ENCODE data around the gene TIPIN.
"Not testable (repeated sequence)": the region's sequence is repeated elsewhere in the genome, so short reads cannot be mapped to it uniquely, and the experiment has no call there.

Gene TIPIN

DNA sequence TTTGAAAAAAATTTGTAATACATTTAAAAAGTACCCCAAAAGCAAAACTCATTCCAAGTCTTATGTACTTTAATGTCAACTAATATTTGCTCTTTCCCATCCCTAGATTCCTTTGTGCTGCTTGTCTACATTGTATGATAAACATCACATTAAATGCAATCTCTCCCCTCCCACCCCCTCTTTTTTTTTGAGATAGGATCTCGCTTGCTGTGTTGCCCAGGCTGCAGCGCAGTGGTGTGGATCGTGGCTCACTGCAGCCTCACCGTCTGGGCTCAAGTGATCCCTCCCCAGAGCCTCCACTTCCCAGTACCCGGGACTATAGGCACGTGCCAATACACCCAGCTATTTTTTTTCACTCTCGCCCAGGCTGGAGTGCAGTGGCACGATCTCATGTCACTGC, 42.8 kb upstream of the TIPIN start:
- H3K9ac ChIP-seq (ENCODE audit: low read depth in 1 of 2, low read length in 2 of 2), result no peak overlapping the region
- no peaks in the 10 kb centered on the region for H3K36me3 ChIP-seq (ENCODE audit: control insufficient read depth in 1 of 2, insufficient read depth in 2 of 2, low read length in 2 of 2)
- H3K9me3 ChIP-seq (ENCODE audit: control insufficient read depth in 1 of 2, low read length in 2 of 2), result no peaks in the 10 kb centered on the region
- no peaks in the 10 kb centered on the region for H3K27me3 ChIP-seq (ENCODE audit: control insufficient read depth in 1 of 2, insufficient read depth in 2 of 2, low read length in 2 of 2)
- H3K4me3 ChIP-seq (ENCODE audit: low read depth in 1 of 2, low read length in 2 of 2), result no peak overlapping the region
- no peak overlapping the region for H3K27ac ChIP-seq (ENCODE audit: low read depth, low read length)
- no peaks in the 10 kb centered on the region for H3K4me1 ChIP-seq (ENCODE audit: control insufficient read depth in 1 of 2, insufficient read depth in 2 of 2, low read length in 2 of 2)

GRCh38 chr15:66394915-66395314, 38.4 kb upstream of the TIPIN start:
- Histone ChIP-seq H3K27ac (ENCODE audit: low read depth, low read length) (no peak overlapping the region), H3K36me3 (ENCODE audit: control insufficient read depth in 1 of 2, insufficient read depth in 2 of 2, low read length in 2 of 2) (peaks cover 0 to 3% of the 10 kb centered on the region in 2 donors), H3K27me3 (ENCODE audit: control insufficient read depth in 1 of 2, insufficient read depth in 2 of 2, low read length in 2 of 2) (no peaks in the 10 kb centered on the region), H3K4me3 (ENCODE audit: low read depth in 1 of 2, low read length in 2 of 2) (no peak overlapping the region), H3K9ac (ENCODE audit: low read depth in 1 of 2, low read length in 2 of 2) (no peak overlapping the region), H3K9me3 (ENCODE audit: control insufficient read depth in 1 of 2, low read length in 2 of 2) (no peaks in the 10 kb centered on the region), H3K4me1 (ENCODE audit: control insufficient read depth in 1 of 2, insufficient read depth in 2 of 2, low read length in 2 of 2) (peaks cover 0 to 9% of the 10 kb centered on the region in 2 donors)

- Histone ChIP-seq H3K9ac (ENCODE audit: low read depth in 1 of 2, low read length in 2 of 2) (no peak overlapping the region), H3K4me1 (ENCODE audit: control insufficient read depth in 1 of 2, insufficient read depth in 2 of 2, low read length in 2 of 2) (peaks cover 0 to 11% of the 10 kb centered on the region in 2 donors), H3K27me3 (ENCODE audit: control insufficient read depth in 1 of 2, insufficient read depth in 2 of 2, low read length in 2 of 2) (no peaks in the 10 kb centered on the region), H3K4me3 (ENCODE audit: low read depth in 1 of 2, low read length in 2 of 2) (no peak overlapping the region), H3K36me3 (ENCODE audit: control insufficient read depth in 1 of 2, insufficient read depth in 2 of 2, low read length in 2 of 2) (peaks cover 0 to 3% of the 10 kb centered on the region in 2 donors), H3K9me3 (ENCODE audit: control insufficient read depth in 1 of 2, low read length in 2 of 2) (no peaks in the 10 kb centered on the region), H3K27ac (ENCODE audit: low read depth, low read length) (no peak overlapping the region)
Measured at GRCh38 chr15:66394472-66394871, 38.0 kb upstream of the TIPIN start.

- not testable (repeated sequence) for H3K27ac ChIP-seq (ENCODE audit: low read depth, low read length); H3K9me3 ChIP-seq (ENCODE audit: control insufficient read depth in 1 of 2, low read length in 2 of 2); H3K27me3 ChIP-seq (ENCODE audit: control insufficient read depth in 1 of 2, insufficient read depth in 2 of 2, low read length in 2 of 2); H3K36me3 ChIP-seq (ENCODE audit: control insufficient read depth in 1 of 2, insufficient read depth in 2 of 2, low read length in 2 of 2); H3K9ac ChIP-seq (ENCODE audit: low read depth in 1 of 2, low read length in 2 of 2); H3K4me3 ChIP-seq (ENCODE audit: low read depth in 1 of 2, low read length in 2 of 2)
- peaks cover 7 to 19% of the 10 kb centered on the region in 2 donors for H3K4me1 ChIP-seq (ENCODE audit: control insufficient read depth in 1 of 2, insufficient read depth in 2 of 2, low read length in 2 of 2)
Measured at GRCh38 chr15:66393037-66393436, 36.6 kb upstream of the TIPIN start.

GRCh38 chr15:66390678-66391077, 34.2 kb upstream of the TIPIN start:
- Histone ChIP-seq H3K4me1 (ENCODE audit: control insufficient read depth in 1 of 2, insufficient read depth in 2 of 2, low read length in 2 of 2) (peaks cover 20 to 23% of the 10 kb centered on the region in 2 donors), H3K36me3 (ENCODE audit: control insufficient read depth in 1 of 2, insufficient read depth in 2 of 2, low read length in 2 of 2) (peaks cover 0 to 3% of the 10 kb centered on the region in 2 donors), H3K4me3 (ENCODE audit: low read depth in 1 of 2, low read length in 2 of 2) (no peak overlapping the region), H3K9ac (ENCODE audit: low read depth in 1 of 2, low read length in 2 of 2) (no peak overlapping the region), H3K27ac (ENCODE audit: low read depth, low read length) (no peak overlapping the region), H3K9me3 (ENCODE audit: control insufficient read depth in 1 of 2, low read length in 2 of 2) (no peaks in the 10 kb centered on the region), H3K27me3 (ENCODE audit: control insufficient read depth in 1 of 2, insufficient read depth in 2 of 2, low read length in 2 of 2) (no peaks in the 10 kb centered on the region)

GRCh38 chr15:66389859-66390381, 33.4 kb upstream of the TIPIN start:
- Histone ChIP-seq H3K36me3 (ENCODE audit: control insufficient read depth in 1 of 2, insufficient read depth in 2 of 2, low read length in 2 of 2) (peaks cover 0 to 3% of the 10 kb centered on the region in 2 donors), H3K9me3 (ENCODE audit: control insufficient read depth in 1 of 2, low read length in 2 of 2) (no peaks in the 10 kb centered on the region), H3K9ac (ENCODE audit: low read depth in 1 of 2, low read length in 2 of 2) (no peak overlapping the region), H3K4me3 (ENCODE audit: low read depth in 1 of 2, low read length in 2 of 2) (no peak overlapping the region), H3K4me1 (ENCODE audit: control insufficient read depth in 1 of 2, insufficient read depth in 2 of 2, low read length in 2 of 2) (peaks cover 21 to 23% of the 10 kb centered on the region in 2 donors), H3K27ac (ENCODE audit: low read depth, low read length) (no peak overlapping the region), H3K27me3 (ENCODE audit: control insufficient read depth in 1 of 2, insufficient read depth in 2 of 2, low read length in 2 of 2) (no peaks in the 10 kb centered on the region)

- H3K27ac ChIP-seq (ENCODE audit: low read depth, low read length), result no peak overlapping the region
- no peak overlapping the region for H3K9ac ChIP-seq (ENCODE audit: low read depth in 1 of 2, low read length in 2 of 2)
- no peak overlapping the region for H3K4me3 ChIP-seq (ENCODE audit: low read depth in 1 of 2, low read length in 2 of 2)
- H3K27me3 ChIP-seq (ENCODE audit: control insufficient read depth in 1 of 2, insufficient read depth in 2 of 2, low read length in 2 of 2), result no peaks in the 10 kb centered on the region
- peaks cover 0 to 3% of the 10 kb centered on the region in 2 donors for H3K36me3 ChIP-seq (ENCODE audit: control insufficient read depth in 1 of 2, insufficient read depth in 2 of 2, low read length in 2 of 2)
- H3K9me3 ChIP-seq (ENCODE audit: control insufficient read depth in 1 of 2, low read length in 2 of 2), result no peaks in the 10 kb centered on the region
- H3K4me1 ChIP-seq (ENCODE audit: control insufficient read depth in 1 of 2, insufficient read depth in 2 of 2, low read length in 2 of 2), result peaks cover 21 to 23% of the 10 kb centered on the region in 2 donors
Measured at GRCh38 chr15:66389098-66389858, 32.8 kb upstream of the TIPIN start.

- Histone ChIP-seq H3K4me3 (ENCODE audit: low read depth in 1 of 2, low read length in 2 of 2) (peak overlapping the region in 1 of 2 donors; percentile 89), H3K27ac (ENCODE audit: low read depth, low read length) (no peak overlapping the region), H3K4me1 (ENCODE audit: control insufficient read depth in 1 of 2, insufficient read depth in 2 of 2, low read length in 2 of 2) (peaks cover 21 to 23% of the 10 kb centered on the region in 2 donors), H3K36me3 (ENCODE audit: control insufficient read depth in 1 of 2, insufficient read depth in 2 of 2, low read length in 2 of 2) (peaks cover 0 to 3% of the 10 kb centered on the region in 2 donors), H3K9ac (ENCODE audit: low read depth in 1 of 2, low read length in 2 of 2) (no peak overlapping the region), H3K9me3 (ENCODE audit: control insufficient read depth in 1 of 2, low read length in 2 of 2) (no peaks in the 10 kb centered on the region), H3K27me3 (ENCODE audit: control insufficient read depth in 1 of 2, insufficient read depth in 2 of 2, low read length in 2 of 2) (no peaks in the 10 kb centered on the region)
Measured at GRCh38 chr15:66388576-66388975, 32.1 kb upstream of the TIPIN start.

DNA sequence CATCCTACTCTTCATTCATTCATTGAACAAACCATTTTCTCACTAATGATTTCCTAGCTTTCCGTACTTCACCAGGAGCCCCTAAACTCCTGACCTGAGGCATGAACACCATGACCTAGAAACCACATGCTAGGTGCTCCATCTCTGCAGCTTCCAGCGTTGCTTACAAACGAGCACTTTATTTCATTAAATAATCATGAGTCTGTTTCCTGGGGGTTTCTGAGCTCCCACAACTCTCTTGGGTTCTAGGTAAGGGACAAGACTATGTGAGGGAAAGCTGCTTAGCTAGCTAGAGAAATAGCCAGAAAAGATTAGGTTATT, 31.5 kb upstream of the TIPIN start:
- H3K9me3 ChIP-seq (ENCODE audit: control insufficient read depth in 1 of 2, low read length in 2 of 2), result no peaks in the 10 kb centered on the region
- H3K9ac ChIP-seq (ENCODE audit: low read depth in 1 of 2, low read length in 2 of 2), result peak overlapping the region; percentile 67 to 71
- H3K36me3 ChIP-seq (ENCODE audit: control insufficient read depth in 1 of 2, insufficient read depth in 2 of 2, low read length in 2 of 2), result peaks cover 0 to 3% of the 10 kb centered on the region in 2 donors
- H3K27me3 ChIP-seq (ENCODE audit: control insufficient read depth in 1 of 2, insufficient read depth in 2 of 2, low read length in 2 of 2), result no peaks in the 10 kb centered on the region
- peak overlapping the region; percentile 74 to 89 for H3K4me3 ChIP-seq (ENCODE audit: low read depth in 1 of 2, low read length in 2 of 2)
- peaks cover 21 to 23% of the 10 kb centered on the region in 2 donors for H3K4me1 ChIP-seq (ENCODE audit: control insufficient read depth in 1 of 2, insufficient read depth in 2 of 2, low read length in 2 of 2)
- no peak overlapping the region for H3K27ac ChIP-seq (ENCODE audit: low read depth, low read length)

DNA sequence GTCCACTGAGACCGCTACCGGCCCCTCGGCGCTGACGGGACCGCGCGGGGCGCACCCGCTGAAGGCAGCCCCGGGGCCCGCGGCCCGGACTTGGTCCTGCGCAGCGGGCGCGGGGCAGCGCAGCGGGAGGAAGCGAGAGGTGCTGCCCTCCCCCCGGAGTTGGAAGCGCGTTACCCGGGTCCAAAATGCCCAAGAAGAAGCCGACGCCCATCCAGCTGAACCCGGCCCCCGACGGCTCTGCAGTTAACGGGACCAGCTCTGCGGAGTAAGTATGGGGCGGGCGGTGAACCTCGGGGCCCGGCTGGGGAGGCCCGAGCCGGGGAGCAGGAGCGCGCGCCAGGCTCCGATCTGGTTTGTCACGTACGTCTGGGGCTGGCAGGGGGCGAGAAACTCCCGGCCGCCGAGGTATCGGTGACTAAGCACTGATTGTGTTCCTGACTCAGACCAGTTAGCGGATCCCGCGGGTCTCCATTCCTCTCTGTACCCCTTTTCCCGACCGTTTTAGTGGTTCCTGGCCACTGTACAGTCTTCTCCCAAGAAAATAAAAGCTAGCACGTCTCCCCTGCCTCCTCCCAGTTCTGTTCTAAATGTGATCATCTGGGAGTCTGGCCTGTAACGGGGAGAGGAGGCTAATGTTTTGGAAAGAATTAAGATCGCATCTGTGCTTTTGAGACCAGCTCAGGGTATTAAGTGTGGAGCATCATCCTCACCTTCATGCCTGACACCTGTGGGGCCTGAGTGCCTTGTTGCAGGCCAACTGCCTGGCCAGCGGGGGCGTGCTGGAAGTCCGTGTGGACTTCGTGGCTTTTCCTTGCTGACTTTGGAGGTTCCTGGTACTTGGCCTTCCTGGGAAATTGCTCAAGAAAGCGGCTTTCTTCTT, 30.9 kb upstream of the TIPIN start:
- Histone ChIP-seq H3K9me3 (ENCODE audit: control insufficient read depth in 1 of 2, low read length in 2 of 2) (no peaks in the 10 kb centered on the region), H3K4me3 (ENCODE audit: low read depth in 1 of 2, low read length in 2 of 2) (peak overlapping the region; percentile 74 to 89), H3K27me3 (ENCODE audit: control insufficient read depth in 1 of 2, insufficient read depth in 2 of 2, low read length in 2 of 2) (no peaks in the 10 kb centered on the region), H3K9ac (ENCODE audit: low read depth in 1 of 2, low read length in 2 of 2) (peak overlapping the region; percentile 67 to 71), H3K36me3 (ENCODE audit: control insufficient read depth in 1 of 2, insufficient read depth in 2 of 2, low read length in 2 of 2) (no peaks in the 10 kb centered on the region), H3K27ac (ENCODE audit: low read depth, low read length) (peak overlapping the region; percentile 70), H3K4me1 (ENCODE audit: control insufficient read depth in 1 of 2, insufficient read depth in 2 of 2, low read length in 2 of 2) (peaks cover 21 to 23% of the 10 kb centered on the region in 2 donors)

Data from duodenal mucosa (tissue), 2 donors.